Calu3 (cell line): ENCODE measurements around the gene HAUS3. TPM values are rescaled to one million over a fixed set of nuclear protein-coding genes. Genes with fewer than 3 reads are reported as not detected.

ENCODE experiments used
- BruUV-seq: library from RNA; stranded (reverse); fragments of 400-500 nt; replicated peaks from 2 replicates; lab custom pipeline; 2021; lab: Mats Ljungman, UMichigan
- CTCF ChIA-PET: fragments of 300-600 bp; sonication (Branson Sonifier 250); formaldehyde crosslinking; loops from one replicate; lab custom pipeline; 2022; ENCODE audit warnings: antibody characterized with exemption; lab: Charles Lee
- DNase-seq: peaks from one replicate; pipeline ENCODE4 v3.0.0; 2022
- H3K27ac Mint-ChIP-seq: one replicate; pipeline ENCODE4 v1.8.0; 2022; ENCODE audit warnings: mixed read lengths; ENCODE audit not compliant: unreplicated experiment
- H3K27me3 Mint-ChIP-seq: one replicate; pipeline ENCODE4 v1.8.0; 2022; ENCODE audit warnings: mixed read lengths; ENCODE audit not compliant: unreplicated experiment
- H3K36me3 Mint-ChIP-seq: one replicate; pipeline ENCODE4 v1.8.0; 2022; ENCODE audit warnings: mild to moderate bottlenecking, moderate library complexity, mixed read lengths; ENCODE audit not compliant: insufficient read depth, unreplicated experiment
- H3K4me1 Mint-ChIP-seq: one replicate; pipeline ENCODE4 v1.8.0; 2022; ENCODE audit warnings: mild to moderate bottlenecking, low read depth, mixed read lengths; ENCODE audit not compliant: unreplicated experiment
- H3K4me3 Mint-ChIP-seq: one replicate; pipeline ENCODE4 v1.8.0; 2022; ENCODE audit warnings: mild to moderate bottlenecking, low read depth, moderate library complexity, mixed read lengths; ENCODE audit not compliant: unreplicated experiment
- H3K9me3 Mint-ChIP-seq: one replicate; pipeline ENCODE4 v1.8.0; 2022; ENCODE audit warnings: low read depth, mixed read lengths; ENCODE audit not compliant: unreplicated experiment
- intact Hi-C: fragments of 100-400 bp; cut with micrococcal nuclease; formaldehyde crosslinking; loops from one replicate; pipeline ENCODE4 v1.10.0; 2022; ENCODE audit not compliant: unreplicated experiment
- total RNA-seq: library from RNA; stranded (reverse); gene quantifications from 2 replicates; pipeline ENCODE4 v1.2.3, GENCODE V29; 2022
- TF ChIP-seq, protein P1 (sequence below): fragments of 200-600 bp; IDR thresholded peaks from one replicate; pipeline ENCODE4 v1.8.0; 2022; ENCODE audit warnings: antibody characterized with exemption; ENCODE audit not compliant: unreplicated experiment

Gene HAUS3
- total RNA-seq, 1 experiment from 2014 or later = 13.4 TPM

DNA sequence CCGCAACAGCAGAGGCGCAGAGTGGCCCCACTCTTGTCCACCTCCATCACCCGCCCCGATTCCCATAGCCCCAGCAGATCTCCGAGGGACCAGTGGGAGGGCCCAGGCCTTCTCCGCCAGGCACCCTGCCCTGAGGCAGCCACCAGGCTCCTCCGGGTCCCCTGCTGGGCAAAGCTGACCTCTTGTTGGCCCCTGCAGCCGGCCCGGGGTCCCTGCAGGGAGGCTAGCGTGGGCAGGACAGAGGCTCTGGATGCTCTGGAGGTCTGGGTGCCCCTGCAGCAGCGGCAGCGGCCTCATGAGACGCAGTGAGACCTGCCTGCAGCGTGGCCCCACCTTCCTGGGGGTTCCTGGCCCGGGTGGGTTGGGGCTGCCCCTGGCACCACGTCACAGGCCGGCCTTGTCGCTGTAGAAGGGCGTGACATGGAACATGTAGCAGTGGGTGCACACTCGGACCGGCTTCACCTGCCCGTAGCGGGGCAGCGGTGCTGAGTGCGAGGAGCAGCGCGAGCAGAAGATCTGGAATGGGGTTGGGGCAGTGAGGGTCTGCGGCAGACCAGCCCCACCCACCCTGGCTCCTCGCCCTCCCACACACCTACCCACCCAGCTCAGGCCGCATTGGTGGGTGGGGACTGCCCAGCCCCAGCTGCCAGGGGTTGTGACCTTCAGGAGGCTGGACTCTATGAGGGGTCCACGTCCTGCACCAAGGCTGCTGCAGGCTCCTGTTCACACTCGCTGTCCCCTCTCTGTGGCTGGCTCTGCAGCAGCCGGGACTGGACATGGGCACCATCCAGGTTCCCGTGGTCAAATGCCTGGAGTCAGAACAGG, 28.6 kb upstream of the HAUS3 start:
- no peak for DNase-seq
- no peaks in the 10 kb centered on the region for H3K4me1 Mint-ChIP-seq
- TF ChIP-seq, protein P1, sequence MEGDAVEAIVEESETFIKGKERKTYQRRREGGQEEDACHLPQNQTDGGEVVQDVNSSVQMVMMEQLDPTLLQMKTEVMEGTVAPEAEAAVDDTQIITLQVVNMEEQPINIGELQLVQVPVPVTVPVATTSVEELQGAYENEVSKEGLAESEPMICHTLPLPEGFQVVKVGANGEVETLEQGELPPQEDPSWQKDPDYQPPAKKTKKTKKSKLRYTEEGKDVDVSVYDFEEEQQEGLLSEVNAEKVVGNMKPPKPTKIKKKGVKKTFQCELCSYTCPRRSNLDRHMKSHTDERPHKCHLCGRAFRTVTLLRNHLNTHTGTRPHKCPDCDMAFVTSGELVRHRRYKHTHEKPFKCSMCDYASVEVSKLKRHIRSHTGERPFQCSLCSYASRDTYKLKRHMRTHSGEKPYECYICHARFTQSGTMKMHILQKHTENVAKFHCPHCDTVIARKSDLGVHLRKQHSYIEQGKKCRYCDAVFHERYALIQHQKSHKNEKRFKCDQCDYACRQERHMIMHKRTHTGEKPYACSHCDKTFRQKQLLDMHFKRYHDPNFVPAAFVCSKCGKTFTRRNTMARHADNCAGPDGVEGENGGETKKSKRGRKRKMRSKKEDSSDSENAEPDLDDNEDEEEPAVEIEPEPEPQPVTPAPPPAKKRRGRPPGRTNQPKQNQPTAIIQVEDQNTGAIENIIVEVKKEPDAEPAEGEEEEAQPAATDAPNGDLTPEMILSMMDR = no peak
- H3K27ac Mint-ChIP-seq = no peak overlapping the region
- no peaks in the 10 kb centered on the region for H3K36me3 Mint-ChIP-seq
- intact Hi-C loops = no loop called here
- CTCF ChIA-PET = no interaction called here
- no peak overlapping the region for H3K4me3 Mint-ChIP-seq
- peaks cover 32% of the 10 kb centered on the region for H3K27me3 Mint-ChIP-seq
- H3K9me3 Mint-ChIP-seq = no peaks in the 10 kb centered on the region
- BruUV-seq = no TSS peak

DNA sequence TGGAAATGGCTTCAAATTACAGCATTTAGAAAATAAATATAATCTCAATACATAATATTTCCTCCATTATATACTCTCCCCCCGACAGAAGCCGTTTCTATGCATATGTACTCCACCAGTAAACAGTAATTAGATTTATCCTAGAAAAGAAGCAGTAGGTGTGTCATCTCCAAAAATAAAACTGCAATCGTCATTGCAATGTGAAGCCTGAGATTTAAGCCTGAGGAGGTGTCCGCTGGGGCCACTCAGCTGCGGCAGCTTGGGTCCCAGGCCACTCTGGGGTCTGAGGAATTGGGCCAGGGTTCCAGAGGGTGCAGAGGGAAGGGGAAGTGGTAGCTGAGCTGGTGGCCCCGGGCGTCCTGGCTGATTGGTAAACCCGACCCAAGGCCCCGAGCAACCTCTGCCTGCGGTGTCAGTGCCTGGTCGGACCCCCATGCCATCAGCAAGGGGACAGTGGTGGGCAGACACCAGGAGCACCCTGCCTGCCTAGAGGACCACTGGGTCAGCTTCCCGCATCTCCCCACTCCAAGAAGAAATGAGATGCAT, 27.8 kb upstream of the HAUS3 start:
- TF ChIP-seq, protein P1 = no peak
- no peak overlapping the region for H3K4me3 Mint-ChIP-seq
- CTCF ChIA-PET = no interaction called here
- intact Hi-C loops = no loop called here
- H3K27ac Mint-ChIP-seq = no peak overlapping the region
- H3K36me3 Mint-ChIP-seq = no peaks in the 10 kb centered on the region
- no peaks in the 10 kb centered on the region for H3K4me1 Mint-ChIP-seq
- peaks cover 24% of the 10 kb centered on the region for H3K27me3 Mint-ChIP-seq
- no TSS peak for BruUV-seq
- no peak for DNase-seq
- no peaks in the 10 kb centered on the region for H3K9me3 Mint-ChIP-seq

DNA sequence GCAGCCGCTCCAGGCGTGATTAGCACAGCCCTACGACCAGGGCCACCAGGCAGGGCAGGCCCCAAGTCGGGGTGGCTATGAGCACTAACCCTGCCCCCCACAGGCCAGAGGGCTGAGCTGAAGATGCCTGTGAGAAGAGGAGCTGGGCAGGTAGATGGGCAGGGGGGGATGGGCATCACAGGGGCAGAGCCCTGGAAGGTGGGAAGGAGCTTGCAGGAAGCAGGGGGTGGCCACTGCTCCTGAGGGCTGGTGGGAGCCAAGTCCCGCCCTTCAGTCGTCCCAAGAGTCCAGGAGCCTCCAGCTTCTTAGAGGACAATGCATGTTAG, 27.2 kb upstream of the HAUS3 start:
- Mint-ChIP-seq H3K9me3 (no peaks in the 10 kb centered on the region), H3K27me3 (peaks cover 18% of the 10 kb centered on the region), H3K36me3 (no peaks in the 10 kb centered on the region), H3K4me1 (no peaks in the 10 kb centered on the region), H3K4me3 (no peak overlapping the region), H3K27ac (no peak overlapping the region)
- intact Hi-C loops = no loop called here
- BruUV-seq = no TSS peak
- CTCF ChIA-PET = no interaction called here
- DNase-seq = no peak
- TF ChIP-seq, protein P1 = no peak

DNA sequence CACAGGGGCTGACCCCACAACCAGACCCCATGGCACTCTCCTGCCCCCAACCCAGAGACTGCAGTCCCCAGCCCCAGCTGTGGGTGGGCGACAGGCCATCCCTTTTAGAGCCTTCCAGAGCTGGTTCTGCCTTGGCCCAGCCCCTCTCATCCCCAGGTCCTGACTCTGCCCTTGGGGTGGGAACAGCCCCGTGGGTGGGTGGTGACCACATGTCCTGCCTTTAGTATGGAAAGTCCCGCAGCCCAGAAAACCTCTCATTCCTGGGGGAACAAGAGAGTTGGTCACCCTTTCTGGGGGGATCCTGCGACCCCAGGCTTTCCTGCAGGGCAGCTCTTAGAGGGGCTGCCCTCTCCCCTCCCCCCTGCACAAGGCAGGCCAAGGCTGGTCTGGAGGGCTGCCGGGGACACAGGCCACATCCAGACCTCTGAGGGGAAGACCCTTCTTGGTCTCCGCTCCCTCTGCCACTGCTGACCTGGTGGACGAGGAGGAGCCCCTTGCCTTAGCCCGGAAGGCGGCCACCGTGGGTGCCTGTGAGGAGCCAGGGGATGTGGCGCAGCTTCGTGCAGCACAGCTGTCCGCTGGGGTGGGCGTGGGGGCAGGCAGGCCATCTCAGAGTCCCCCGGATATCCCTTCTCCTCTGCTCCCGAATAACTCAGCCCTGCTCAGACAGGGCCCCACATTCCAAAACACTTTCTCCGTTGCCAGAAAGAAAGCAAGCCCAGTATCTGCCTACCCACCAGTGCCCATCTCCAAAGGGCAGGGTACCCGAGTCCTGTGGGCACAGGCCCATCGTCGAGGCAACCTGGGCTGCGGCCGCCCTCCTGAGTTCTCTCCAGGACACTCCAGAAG, 26.7 kb upstream of the HAUS3 start:
- H3K4me1 Mint-ChIP-seq = no peaks in the 10 kb centered on the region
- CTCF ChIA-PET = no interaction called here
- H3K27ac Mint-ChIP-seq = no peak overlapping the region
- H3K4me3 Mint-ChIP-seq = no peak overlapping the region
- no peak for DNase-seq
- intact Hi-C loops = no loop called here
- no peaks in the 10 kb centered on the region for H3K36me3 Mint-ChIP-seq
- no TSS peak for BruUV-seq
- H3K27me3 Mint-ChIP-seq = peaks cover 13% of the 10 kb centered on the region
- TF ChIP-seq, protein P1 = no peak
- H3K9me3 Mint-ChIP-seq = no peaks in the 10 kb centered on the region
